Caco-2 (cell line): ENCODE results near the gene SORL1. TPM values are rescaled to one million over a fixed set of nuclear protein-coding genes. Genes with fewer than 3 reads are reported as not detected.

Experiments
- BruUV-seq: library from RNA; stranded (reverse); fragments of 400-500 nt; replicated peaks from 2 replicates; lab custom pipeline; 2021; lab: Mats Ljungman, UMichigan
- CTCF ChIA-PET: fragments of 300-600 bp; sonication (Branson Sonifier 250); formaldehyde crosslinking; loops from one replicate; lab custom pipeline; 2022; ENCODE audit warnings: antibody characterized with exemption; lab: Charles Lee
- POLR2A ChIA-PET: fragments of 300-600 bp; sonication (Branson Sonifier 250); formaldehyde crosslinking; loops from one replicate; lab custom pipeline; 2022; ENCODE audit warnings: antibody characterized with exemption; lab: Charles Lee
- DNase-seq, 2 experiments: peaks; one replicate each; pipeline versions ENCODE4 v3.0.0 to v3.0.0-alpha.2; 2020 to 2022
- H3K27me3 ChIP-seq: replicated peaks from 2 replicates; pipeline ENCODE4 v1.6.0; 2011; ENCODE audit warnings: low read length; ENCODE audit not compliant: control insufficient read depth, insufficient read depth
- H3K36me3 ChIP-seq: 2 replicates; pipeline ENCODE4 v1.5.1; 2011; ENCODE audit warnings: low read length; ENCODE audit not compliant: control insufficient read depth, insufficient read depth
- H3K4me1 ChIP-seq: fragments of 250-450 bp; sonication (Bioruptor Pico); 2 replicates; pipeline ENCODE4 v1.5.1; 2020; ENCODE audit warnings: mild to moderate bottlenecking
- H3K4me3 ChIP-seq: 2 replicates; pipeline ENCODE4 v1.5.1; 2011; ENCODE audit warnings: low read depth, mild to moderate bottlenecking, control low read depth, low read length
- H3K9me3 ChIP-seq: fragments of 250-450 bp; sonication (Bioruptor Pico); 2 replicates; pipeline ENCODE4 v1.5.1; 2020; ENCODE audit warnings: mild to moderate bottlenecking, moderate library complexity
- H3K27ac Mint-ChIP-seq: one replicate; pipeline ENCODE4 v1.8.0; 2022; ENCODE audit warnings: mixed read lengths; ENCODE audit not compliant: unreplicated experiment
- H3K27me3 Mint-ChIP-seq: one replicate; pipeline ENCODE4 v1.8.0; 2022; ENCODE audit warnings: mixed read lengths; ENCODE audit not compliant: insufficient read depth, unreplicated experiment
- H3K36me3 Mint-ChIP-seq: one replicate; pipeline ENCODE4 v1.8.0; 2022; ENCODE audit warnings: mild to moderate bottlenecking, mixed read lengths; ENCODE audit not compliant: insufficient read depth, unreplicated experiment
- H3K4me1 Mint-ChIP-seq: one replicate; pipeline ENCODE4 v1.8.0; 2022; ENCODE audit warnings: low read depth, mixed read lengths; ENCODE audit not compliant: unreplicated experiment
- H3K4me3 Mint-ChIP-seq: one replicate; pipeline ENCODE4 v1.8.0; 2022; ENCODE audit warnings: mild to moderate bottlenecking, moderate library complexity, mixed read lengths; ENCODE audit not compliant: unreplicated experiment
- H3K9me3 Mint-ChIP-seq: one replicate; pipeline ENCODE4 v1.8.0; 2022; ENCODE audit warnings: mixed read lengths; ENCODE audit not compliant: unreplicated experiment
- intact Hi-C: fragments of 100-400 bp; cut with micrococcal nuclease; formaldehyde crosslinking; loops from one replicate; pipeline ENCODE4 v1.10.0; 2022; ENCODE audit not compliant: unreplicated experiment
- total RNA-seq: library from RNA; stranded (reverse); gene quantifications from 2 replicates; pipeline ENCODE4 v1.2.3, GENCODE V29; 2022
- TF ChIP-seq, protein P1 (sequence below), 2 experiments: fragments of 200-600 bp in 1 of 2; IDR thresholded peaks; 1 replicate in 1 of 2; 2 replicates in 1 of 2; pipeline versions ENCODE4 v1.5.1 to v1.8.0; 2011 to 2022; ENCODE audit warnings: antibody characterized with exemption in 1 of 2, control low read depth in 1 of 2, inconsistent platforms in 1 of 2, low read depth in 1 of 2, low read length in 1 of 2, mild to moderate bottlenecking in 1 of 2, moderate library complexity in 1 of 2; ENCODE audit not compliant: insufficient read depth in 1 of 2, severe bottlenecking in 1 of 2, unreplicated experiment in 1 of 2

The SORL1 gene
- total RNA-seq, 1 experiment from 2014 or later: 26.3 TPM

DNA sequence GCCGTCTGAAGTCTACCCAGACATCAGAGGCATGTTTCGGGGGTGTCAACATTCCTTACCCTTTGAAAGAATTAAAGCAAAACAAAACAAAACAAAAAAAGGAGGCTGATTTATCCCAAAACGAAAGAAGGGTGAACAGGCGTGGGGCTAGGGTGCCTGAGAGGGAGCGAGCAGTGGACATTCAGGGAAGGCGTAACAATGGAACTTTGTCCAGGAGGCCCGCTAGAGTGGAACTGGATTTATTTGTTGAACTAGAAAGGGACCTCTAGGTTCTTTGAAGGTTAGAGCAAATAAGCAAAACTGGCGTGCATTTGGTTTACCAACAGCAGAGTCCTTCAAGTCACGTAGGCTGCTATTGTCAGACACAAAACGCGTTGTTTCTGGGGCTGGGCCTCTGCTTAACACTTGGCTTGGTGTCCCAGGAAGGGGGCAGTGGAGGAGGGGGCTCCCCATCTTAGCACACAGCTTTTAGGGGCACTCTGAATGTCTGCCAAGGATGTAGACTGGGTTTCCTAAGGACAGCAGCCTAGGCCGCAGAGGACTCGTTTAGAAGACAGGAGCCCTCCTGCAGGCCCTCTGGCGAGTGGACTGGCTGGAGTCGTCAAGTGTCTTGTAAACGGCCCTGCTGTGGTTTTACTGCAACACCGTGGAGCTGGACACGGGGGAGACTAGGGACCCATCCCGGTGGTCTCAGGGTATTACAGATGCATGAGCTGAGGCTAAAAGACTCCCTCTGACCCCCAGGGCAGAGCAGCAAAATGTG is 204.4 kb downstream of the SORL1 start:
- no peaks in the 10 kb centered on the region for H3K9me3 ChIP-seq
- CTCF ChIA-PET: interaction anchor here (1.0 to 1.2 kb wide), 2 partner anchors 546 to 1125 kb away, joined by 3 read pairs; no protein-coding TSS in a partner anchor
- peaks cover 23% of the 10 kb centered on the region for H3K27me3 Mint-ChIP-seq
- TF ChIP-seq, protein P1, sequence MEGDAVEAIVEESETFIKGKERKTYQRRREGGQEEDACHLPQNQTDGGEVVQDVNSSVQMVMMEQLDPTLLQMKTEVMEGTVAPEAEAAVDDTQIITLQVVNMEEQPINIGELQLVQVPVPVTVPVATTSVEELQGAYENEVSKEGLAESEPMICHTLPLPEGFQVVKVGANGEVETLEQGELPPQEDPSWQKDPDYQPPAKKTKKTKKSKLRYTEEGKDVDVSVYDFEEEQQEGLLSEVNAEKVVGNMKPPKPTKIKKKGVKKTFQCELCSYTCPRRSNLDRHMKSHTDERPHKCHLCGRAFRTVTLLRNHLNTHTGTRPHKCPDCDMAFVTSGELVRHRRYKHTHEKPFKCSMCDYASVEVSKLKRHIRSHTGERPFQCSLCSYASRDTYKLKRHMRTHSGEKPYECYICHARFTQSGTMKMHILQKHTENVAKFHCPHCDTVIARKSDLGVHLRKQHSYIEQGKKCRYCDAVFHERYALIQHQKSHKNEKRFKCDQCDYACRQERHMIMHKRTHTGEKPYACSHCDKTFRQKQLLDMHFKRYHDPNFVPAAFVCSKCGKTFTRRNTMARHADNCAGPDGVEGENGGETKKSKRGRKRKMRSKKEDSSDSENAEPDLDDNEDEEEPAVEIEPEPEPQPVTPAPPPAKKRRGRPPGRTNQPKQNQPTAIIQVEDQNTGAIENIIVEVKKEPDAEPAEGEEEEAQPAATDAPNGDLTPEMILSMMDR (IDR thresholded peaks at IDR 0.05; ENCODE audit: insufficient read depth in 1 of 2, low read depth in 1 of 2, low read length in 1 of 2, severe bottlenecking in 1 of 2, unreplicated experiment in 1 of 2): no peak
- H3K9me3 Mint-ChIP-seq: no peaks in the 10 kb centered on the region
- intact Hi-C loops: loop anchor here (1.0 to 5.0 kb wide), 7 partner anchors 206 to 849 kb away; no protein-coding TSS in a partner anchor
- no peak overlapping the region for H3K4me3 ChIP-seq
- POLR2A ChIA-PET: no interaction called here
- peaks cover 12% of the 10 kb centered on the region; the same call in 1 of the 2 replicates for H3K4me1 ChIP-seq
- H3K27me3 ChIP-seq: no peaks in the 10 kb centered on the region
- DNase-seq: no peak
- H3K27ac Mint-ChIP-seq: no peak overlapping the region
- no peaks in the 10 kb centered on the region for H3K36me3 ChIP-seq
- H3K36me3 Mint-ChIP-seq: no peaks in the 10 kb centered on the region
- no peaks in the 10 kb centered on the region for H3K4me1 Mint-ChIP-seq
- no TSS peak for BruUV-seq
- H3K4me3 Mint-ChIP-seq: peak overlapping the region; percentile 72

DNA sequence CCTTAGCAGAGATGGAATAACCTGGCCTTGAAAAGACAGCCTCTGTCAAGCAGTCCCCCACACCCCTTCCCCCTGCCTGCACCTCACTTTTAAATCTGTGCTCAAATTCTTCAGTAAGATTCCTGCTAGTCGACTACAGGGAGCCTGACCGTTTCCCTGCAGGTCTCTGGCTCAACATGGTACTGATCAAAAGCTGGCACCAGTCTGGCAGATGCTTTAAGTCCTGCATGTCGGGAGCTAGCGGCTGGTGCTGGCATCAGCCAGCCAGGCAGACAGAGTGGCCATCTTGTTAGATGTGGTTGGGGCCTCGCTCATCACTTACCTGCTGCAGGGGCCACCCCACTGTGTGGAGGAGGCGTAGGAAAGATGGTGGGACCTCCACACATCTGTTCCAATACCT is 205.0 kb downstream of the SORL1 start:
- no peaks in the 10 kb centered on the region for H3K36me3 ChIP-seq
- TF ChIP-seq, protein P1 (IDR thresholded peaks at IDR 0.05; ENCODE audit: insufficient read depth in 1 of 2, low read depth in 1 of 2, low read length in 1 of 2, severe bottlenecking in 1 of 2, unreplicated experiment in 1 of 2): no peak
- peaks cover 12% of the 10 kb centered on the region; the same call in 1 of the 2 replicates for H3K4me1 ChIP-seq
- intact Hi-C loops: loop anchor here (5.0 kb wide), 2 partner anchors 205 to 365 kb away; no protein-coding TSS in a partner anchor
- DNase-seq: no peak
- Mint-ChIP-seq H3K4me3 (no peak overlapping the region), H3K9me3 (no peaks in the 10 kb centered on the region), H3K27me3 (peaks cover 22% of the 10 kb centered on the region), H3K4me1 (no peaks in the 10 kb centered on the region), H3K36me3 (no peaks in the 10 kb centered on the region), H3K27ac (no peak overlapping the region)
- H3K27me3 ChIP-seq: no peaks in the 10 kb centered on the region
- H3K9me3 ChIP-seq: no peaks in the 10 kb centered on the region
- H3K4me3 ChIP-seq: no peak overlapping the region
- BruUV-seq: no TSS peak
- POLR2A ChIA-PET: no interaction called here
- CTCF ChIA-PET: interaction anchor here (1.0 to 1.2 kb wide), 2 partner anchors 546 to 1124 kb away, joined by 3 read pairs; no protein-coding TSS in a partner anchor

- intact Hi-C loops: loop anchor here (5.0 kb wide), 2 partner anchors 202 to 362 kb away; no protein-coding TSS in a partner anchor
- BruUV-seq: no TSS peak
- POLR2A ChIA-PET: no interaction called here
Observed at GRCh38 chr11:121659811-121660210, 207.7 kb downstream of the SORL1 start.

More at GRCh38 chr11:121659811-121660210, 207.7 kb downstream of the SORL1 start:
- Mint-ChIP-seq H3K4me3 (no peak overlapping the region), H3K4me1 (no peaks in the 10 kb centered on the region), H3K27me3 (peaks cover 19% of the 10 kb centered on the region), H3K9me3 (no peaks in the 10 kb centered on the region), H3K36me3 (no peaks in the 10 kb centered on the region), H3K27ac (no peak overlapping the region)
- H3K4me3 ChIP-seq: no peak overlapping the region
- no peaks in the 10 kb centered on the region for H3K36me3 ChIP-seq
- CTCF ChIA-PET: no interaction called here
- DNase-seq: no peak
- TF ChIP-seq, protein P1 (IDR thresholded peaks at IDR 0.05; ENCODE audit: insufficient read depth in 1 of 2, low read depth in 1 of 2, low read length in 1 of 2, severe bottlenecking in 1 of 2, unreplicated experiment in 1 of 2): no peak
- no peaks in the 10 kb centered on the region for H3K9me3 ChIP-seq
- H3K4me1 ChIP-seq: peaks cover 6% of the 10 kb centered on the region; the same call in 1 of the 2 replicates
- H3K27me3 ChIP-seq: no peaks in the 10 kb centered on the region
